IMR-90 (cell line): ENCODE data around the gene RALA. TPM values are rescaled to one million over a fixed set of nuclear protein-coding genes. Genes with fewer than 3 reads are reported as not detected.

ENCODE experiments used
- ATAC-seq: fragments of 200-7000 bp; cut with Tn5 transposase; 2 replicates; pipeline ENCODE4 v1.9.1; 2020; ENCODE audit warnings: low read depth, mild to moderate bottlenecking, moderate library complexity
- BruUV-seq: library from RNA; stranded (reverse); fragments of 400-500 nt; replicated peaks from 2 replicates; lab custom pipeline; 2021; lab: Mats Ljungman, UMichigan
- CTCF ChIA-PET: fragments of 300-600 bp; formaldehyde crosslinking; extraction: SDS; loops from one replicate; lab custom pipeline; 2021; ENCODE audit warnings: antibody characterized with exemption; lab: Yijun Ruan, JAX
- POLR2A ChIA-PET: fragments of 300-600 bp; sonication (Branson Sonifier 250); formaldehyde crosslinking; loops from one replicate; lab custom pipeline; 2022; ENCODE audit warnings: antibody characterized with exemption; ENCODE audit not compliant: unreplicated experiment; lab: Charles Lee
- DNase-seq: peaks from one replicate; pipeline ENCODE4 v3.0.0; 2013
- H2AFZ ChIP-seq: replicated peaks from 2 replicates; pipeline ENCODE3; 2013; ENCODE audit warnings: low read length, mild to moderate bottlenecking; ENCODE audit not compliant: poor library complexity
- H2AK5ac ChIP-seq: 2 replicates; pipeline ENCODE4 v1.6.1; 2013; ENCODE audit warnings: low read depth, low read length, inconsistent platforms
- H2AK9ac ChIP-seq: replicated peaks from 2 replicates; pipeline ENCODE3; 2013; ENCODE audit warnings: mild to moderate bottlenecking, low read depth, low read length, moderate library complexity; ENCODE audit not compliant: poor library complexity
- H2BK120ac ChIP-seq: 2 replicates; pipeline ENCODE4 v1.6.1; 2013; ENCODE audit warnings: low read depth, low read length, inconsistent platforms
- H2BK15ac ChIP-seq: 3 replicates; pipeline ENCODE4 v1.6.1; 2013; ENCODE audit warnings: low read depth, low read length, inconsistent platforms
- H2BK20ac ChIP-seq: 2 replicates; pipeline ENCODE4 v1.6.1; 2013; ENCODE audit warnings: low read depth, mild to moderate bottlenecking, inconsistent platforms, low read length, moderate library complexity
- H2BK5ac ChIP-seq: 2 replicates; pipeline ENCODE4 v1.6.1; 2013; ENCODE audit warnings: mild to moderate bottlenecking, low read depth, low read length, inconsistent platforms; ENCODE audit not compliant: poor library complexity, severe bottlenecking
- H3K14ac ChIP-seq: replicated peaks from 2 replicates; pipeline ENCODE4 v1.6.1; 2013; ENCODE audit warnings: low read depth, low read length, inconsistent platforms
- H3K18ac ChIP-seq: 2 replicates; pipeline ENCODE4 v1.6.1; 2013; ENCODE audit warnings: low read depth, low read length, control low read depth
- H3K23ac ChIP-seq: 2 replicates; pipeline ENCODE4 v1.6.1; 2013; ENCODE audit warnings: low read depth, low read length, inconsistent platforms
- H3K27ac ChIP-seq: 2 replicates; pipeline ENCODE4 v1.5.1; 2013; ENCODE audit warnings: mild to moderate bottlenecking, control low read depth, low read length; ENCODE audit not compliant: insufficient read depth
- H3K27me3 ChIP-seq: 2 replicates; pipeline ENCODE4 v1.6.1; 2013; ENCODE audit warnings: low read length; ENCODE audit not compliant: control insufficient read depth, insufficient read depth
- H3K36me3 ChIP-seq: 2 replicates; pipeline ENCODE4 v1.6.1; 2013; ENCODE audit warnings: low read length, mixed read lengths; ENCODE audit not compliant: control insufficient read depth, insufficient read depth
- H3K4ac ChIP-seq: 2 replicates; pipeline ENCODE4 v1.6.1; 2013; ENCODE audit warnings: low read depth, low read length, inconsistent platforms
- H3K4me1 ChIP-seq: 2 replicates; pipeline ENCODE4 v1.6.1; 2013; ENCODE audit warnings: low read length, mixed read lengths; ENCODE audit not compliant: control insufficient read depth, insufficient read depth
- H3K4me2 ChIP-seq: 2 replicates; pipeline ENCODE4 v1.6.1; 2013; ENCODE audit warnings: low read depth, mild to moderate bottlenecking, control low read depth, low read length, moderate library complexity
- H3K4me3 ChIP-seq: 2 replicates; pipeline ENCODE4 v1.5.1; 2013; ENCODE audit warnings: low read depth, mild to moderate bottlenecking, control low read depth, low read length, moderate library complexity; ENCODE audit not compliant: insufficient read depth
- H3K56ac ChIP-seq: 2 replicates; pipeline ENCODE4 v1.6.1; 2013; ENCODE audit warnings: low read length, inconsistent platforms; ENCODE audit not compliant: insufficient read depth; ENCODE audit errors: extremely low read depth
- H3K79me1 ChIP-seq, 2 experiments: 2 replicates each; pipeline ENCODE4 v1.6.1; 2013; ENCODE audit warnings: low read length in 2 of 2, inconsistent platforms in 1 of 2, low read depth in 1 of 2
- H3K9ac ChIP-seq: 2 replicates; pipeline ENCODE4 v1.6.1; 2013; ENCODE audit warnings: low read depth, low read length, control low read depth
- H3K9me1 ChIP-seq: 2 replicates; pipeline ENCODE4 v1.6.1; 2013; ENCODE audit warnings: low read length, inconsistent platforms; ENCODE audit not compliant: insufficient read depth
- H3K9me3 ChIP-seq: 2 replicates; pipeline ENCODE4 v1.6.1; 2013; ENCODE audit warnings: low read length; ENCODE audit not compliant: control insufficient read depth, insufficient read depth
- H4K20me1 ChIP-seq: 2 replicates; pipeline ENCODE4 v1.6.1; 2013; ENCODE audit warnings: low read length, inconsistent platforms; ENCODE audit not compliant: insufficient read depth
- H4K5ac ChIP-seq: 2 replicates; pipeline ENCODE4 v1.6.1; 2013; ENCODE audit warnings: mild to moderate bottlenecking, low read depth, low read length, control low read depth
- H4K8ac ChIP-seq, 2 experiments: 2 replicates each; pipeline ENCODE4 v1.6.1; 2013; ENCODE audit warnings: low read depth in 2 of 2, low read length in 2 of 2, control low read depth in 1 of 2, inconsistent platforms in 1 of 2
- H4K91ac ChIP-seq: 2 replicates; pipeline ENCODE4 v1.6.1; 2013; ENCODE audit warnings: low read depth, low read length, inconsistent platforms; ENCODE audit not compliant: insufficient read depth
- BHLHE40 ChIP-seq: fragments of 150-350 bp; IDR thresholded peaks from 2 replicates; pipeline ENCODE4 v1.6.1; 2016; ENCODE audit warnings: mild to moderate bottlenecking, low read depth, low read length
- CEBPB ChIP-seq: IDR thresholded peaks from 2 replicates; pipeline ENCODE4 v1.6.1; 2012; ENCODE audit warnings: low read depth, low read length, improper control_type of control experiment
- CHD1 ChIP-seq: IDR thresholded peaks from 2 replicates; pipeline ENCODE4 v1.6.1; 2012; ENCODE audit warnings: low read depth, low read length, improper control_type of control experiment
- CTCF ChIP-seq: conservative IDR thresholded peaks from 2 replicates; pipeline ENCODE4 v1.5.1; 2012; ENCODE audit warnings: mild to moderate bottlenecking, low read depth, low read length, improper control_type of control experiment
- ELK1 ChIP-seq: fragments of 150-350 bp; IDR thresholded peaks from 2 replicates; pipeline ENCODE4 v1.6.1; 2016; ENCODE audit warnings: low read depth, mild to moderate bottlenecking, low read length, moderate library complexity, borderline replicate concordance
- FOS ChIP-seq: fragments of 150-350 bp; IDR thresholded peaks from 2 replicates; pipeline ENCODE4 v1.6.1; 2016; ENCODE audit warnings: low read depth, low read length
- MAFK ChIP-seq: IDR thresholded peaks from 2 replicates; pipeline ENCODE4 v1.6.1; 2012; ENCODE audit warnings: low read depth, low read length, improper control_type of control experiment
- MAZ ChIP-seq: IDR thresholded peaks from 2 replicates; pipeline ENCODE4 v1.6.1; 2012; ENCODE audit warnings: low read depth, mild to moderate bottlenecking, low read length, improper control_type of control experiment, moderate library complexity, borderline replicate concordance
- MXI1 ChIP-seq: IDR thresholded peaks from 2 replicates; pipeline ENCODE4 v1.6.1; 2012; ENCODE audit warnings: low read depth, mild to moderate bottlenecking, low read length, moderate library complexity, borderline replicate concordance
- NFE2L2 ChIP-seq: fragments of 150-350 bp; IDR thresholded peaks from 2 replicates; pipeline ENCODE4 v1.6.1; 2016; ENCODE audit warnings: low read depth, mild to moderate bottlenecking, low read length
- POLR2A ChIP-seq: IDR thresholded peaks from 2 replicates; pipeline ENCODE4 v1.6.1; 2012; ENCODE audit warnings: mild to moderate bottlenecking, low read depth, low read length
- RAD21 ChIP-seq: IDR thresholded peaks from 2 replicates; pipeline ENCODE4 v1.6.1; 2012; ENCODE audit warnings: low read length, improper control_type of control experiment
- RCOR1 ChIP-seq: IDR thresholded peaks from 2 replicates; pipeline ENCODE4 v1.6.1; 2012; ENCODE audit warnings: mild to moderate bottlenecking, low read length, improper control_type of control experiment; ENCODE audit not compliant: insufficient replicate concordance
- RFX5 ChIP-seq: IDR thresholded peaks from 2 replicates; pipeline ENCODE4 v1.8.0; 2012; ENCODE audit warnings: low read depth, mild to moderate bottlenecking, low read length, moderate library complexity
- SMC3 ChIP-seq: fragments of 150-350 bp; IDR thresholded peaks from 2 replicates; pipeline ENCODE4 v1.6.1; 2016; ENCODE audit warnings: low read depth, mild to moderate bottlenecking, antibody characterized with exemption, low read length, moderate library complexity
- USF2 ChIP-seq: fragments of 150-350 bp; IDR thresholded peaks from 2 replicates; pipeline ENCODE4 v1.6.1; 2017; ENCODE audit warnings: mild to moderate bottlenecking, antibody characterized with exemption, low read length, low read depth
- WGBS, 2 experiments: methylation state at CpG; one replicate each; pipeline versions ENCODE4 v1.1.5 to v1.1.7; 2013; ENCODE audit warnings: missing lambda C conversion rate in 2 of 2; ENCODE audit not compliant: insufficient read length in 1 of 2; ENCODE audit errors: extremely low coverage in 2 of 2; 5-methylcytosine and 5-hydroxymethylcytosine counted together
- dilution Hi-C: fragments of 300-500 bp; cut with HindIII; formaldehyde crosslinking; loops from one replicate; pipeline ENCODE4 v1.14.3; 2018; ENCODE audit warnings: low sequenced_read_pairs; ENCODE audit not compliant: unreplicated experiment
- in situ Hi-C: fragments of 300-500 bp; cut with MboI; formaldehyde crosslinking; loops from 3 replicates; pipeline ENCODE4 v1.14.3; 2019; ENCODE audit warnings: low sequenced_read_pairs, inconsistent platforms, mixed read lengths
- intact Hi-C: fragments of 100-400 bp; cut with micrococcal nuclease; formaldehyde crosslinking; loops from 2 replicates; pipeline ENCODE4 v1.10.0; 2022
- polyA plus RNA-seq, 3 experiments: library from polyadenylated mRNA; depleted of rRNA; stranded (reverse); fragments of >200 nt; gene quantifications; 2 replicates each; pipeline ENCODE4 v1.2.3, GENCODE V29; 2012; ENCODE audit warnings: low replicate concordance in 1 of 3
- total RNA-seq: library from RNA; depleted of rRNA; stranded (reverse); fragments of >200 nt; gene quantifications from 2 replicates; pipeline ENCODE4 v1.2.3, GENCODE V29; 2012

RALA gene
- total and polyA plus RNA-seq, 2 of the 4 experiments (the other 2 are of a cell fraction), result 7.7 to 20.5 TPM

- H3K9me1 ChIP-seq, result peaks cover 8% of the 10 kb centered on the region
- dilution Hi-C loops, result no loop called here
- no peak overlapping the region for H2BK20ac ChIP-seq
- TF ChIP-seq CTCF (no peak), RAD21 (0 out of 2 replicates have a peak, but pooled peaks have one; percentile 2), MAZ (no peak), RFX5 (no peak), FOS (peak; percentile 59; the same call in 1 of the 2 replicates), RCOR1 (no peak), ELK1 (no peak), CHD1 (no peak), MAFK (peak; percentile 88), USF2 (peak; percentile 60; the same call in 1 of the 2 replicates), NFE2L2 (no peak), POLR2A (no peak), SMC3 (no peak), MXI1 (peak; percentile 68), BHLHE40 (peak; percentile 30; the same call in 1 of the 2 replicates), CEBPB (peak; percentile 13; the same call in 1 of the 2 replicates)
- no peak overlapping the region for H3K9ac ChIP-seq
- in situ Hi-C loops, result no loop called here
- ATAC-seq, result peak; percentile 75
- no TSS peak for BruUV-seq
- H3K14ac ChIP-seq, result no peak overlapping the region; the same call in 1 of the 2 replicates
- H4K8ac ChIP-seq, result no peak overlapping the region
- H3K4me1 ChIP-seq, result peaks cover 2% of the 10 kb centered on the region; the same call in 1 of the 2 replicates
- no peak overlapping the region for H2AFZ ChIP-seq
- no peak overlapping the region for H2AK9ac ChIP-seq
- H3K4ac ChIP-seq, result no peak overlapping the region
- H4K20me1 ChIP-seq, result peaks cover 12% of the 10 kb centered on the region; the same call in 1 of the 2 replicates
- no peak overlapping the region for H2AK5ac ChIP-seq
- no peak overlapping the region for H3K27ac ChIP-seq
- intact Hi-C loops, result no loop called here
- H3K4me3 ChIP-seq, result no peak overlapping the region
- peaks cover 43 to 67% of the 10 kb centered on the region in 2 experiments for H3K79me1 ChIP-seq
- H2BK120ac ChIP-seq, result no peak overlapping the region
- H3K4me2 ChIP-seq, result peak overlapping the region; percentile 26; the same call in 1 of the 2 replicates
- no peaks in the 10 kb centered on the region for H3K9me3 ChIP-seq
- no peak overlapping the region for H2BK15ac ChIP-seq
- no CpG with 5 or more reads among the region's 2 CpGs for WGBS, 2 experiments
- H4K5ac ChIP-seq, result no peak overlapping the region
- H2BK5ac ChIP-seq, result peak overlapping the region; percentile 40
- H3K27me3 ChIP-seq, result no peaks in the 10 kb centered on the region
- POLR2A ChIA-PET, result no interaction called here
- no peak overlapping the region for H3K18ac ChIP-seq
- CTCF ChIA-PET, result interaction anchor here (0.6 kb wide), 1 partner anchor 31 kb away, joined by 3 read pairs; no protein-coding TSS in a partner anchor
- no peak overlapping the region for H3K23ac ChIP-seq
- peaks cover 9% of the 10 kb centered on the region for H3K36me3 ChIP-seq
- no peak overlapping the region for H4K91ac ChIP-seq
- peak; percentile 74 for DNase-seq
- H3K56ac ChIP-seq, result no peak overlapping the region
Measured at GRCh38 chr7:39691821-39692220, 68.4 kb downstream of the RALA start.
